RCC 7860 (cell line): ENCODE measurements around the gene KYNU.

Experiments used
- DNase-seq: peaks from one replicate; pipeline ENCODE4 v3.0.0-alpha.2; 2015; ENCODE audit warnings: low spot score
- FAIRE-seq: peaks from 2 replicates; lab custom pipeline; 2012; peaks lifted over from hg19 to GRCh38; lab: Jason Lieb, UNC

KYNU gene

DNA sequence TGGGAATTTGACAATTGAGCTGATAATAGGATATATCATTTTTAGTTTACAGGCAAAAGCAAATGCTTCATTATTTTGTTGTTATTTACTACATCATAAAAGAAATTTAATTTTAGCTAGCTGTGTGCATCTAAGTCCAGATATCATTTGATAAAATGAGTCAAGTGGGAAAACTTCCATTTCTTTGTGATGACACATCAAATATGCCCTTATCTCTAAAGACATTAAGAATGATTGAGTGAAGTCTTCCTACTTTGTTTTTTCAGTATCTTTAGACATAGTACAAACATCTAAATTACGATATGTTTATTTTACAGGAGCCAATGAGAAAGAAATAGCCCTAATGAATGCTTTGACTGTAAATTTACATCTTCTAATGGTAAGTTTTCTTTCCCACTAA is 77.0 kb downstream of the KYNU start:
- DNase-seq (no peak), FAIRE-seq (no peak)

DNA sequence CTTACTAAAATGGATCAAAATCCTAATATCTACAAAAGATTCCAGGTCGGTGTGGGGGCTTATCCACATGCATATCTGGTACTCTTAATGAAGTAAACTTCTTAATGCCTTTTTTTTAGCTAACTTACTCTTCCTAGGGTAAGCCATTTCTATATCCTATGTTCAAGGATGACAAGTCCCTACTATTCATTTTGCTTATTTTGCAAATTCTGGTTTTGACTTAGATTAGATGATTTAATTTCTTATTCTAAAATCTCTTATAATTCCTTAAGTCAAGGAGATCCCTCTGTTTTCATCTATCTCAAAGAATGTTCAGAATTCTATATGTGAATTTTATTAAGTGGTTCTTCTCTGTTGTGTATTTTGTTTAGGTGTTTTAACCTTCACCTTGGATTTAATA is 79.7 kb downstream of the KYNU start:
- DNase-seq (no peak), FAIRE-seq (no peak)

DNA sequence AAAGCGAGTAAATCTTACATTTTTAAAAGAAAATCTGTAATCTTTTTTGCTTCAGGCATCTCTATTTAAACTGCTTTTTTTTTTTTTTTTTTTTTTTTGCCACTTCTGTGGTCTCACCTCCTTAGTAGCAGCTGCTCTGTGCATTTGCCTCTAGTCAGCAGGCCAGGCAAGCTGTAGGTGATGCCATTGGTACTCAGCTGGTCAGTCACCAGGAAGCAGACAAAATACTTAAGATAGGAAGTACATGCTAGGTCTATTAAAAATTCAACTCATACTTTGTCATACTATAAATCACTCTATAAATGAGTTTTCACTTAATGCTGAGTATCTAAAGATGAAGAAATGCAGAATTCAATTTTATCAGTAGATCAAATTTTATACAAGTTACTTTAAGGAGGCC is 83.7 kb downstream of the KYNU start:
- no peak for DNase-seq
- FAIRE-seq: no peak

DNA sequence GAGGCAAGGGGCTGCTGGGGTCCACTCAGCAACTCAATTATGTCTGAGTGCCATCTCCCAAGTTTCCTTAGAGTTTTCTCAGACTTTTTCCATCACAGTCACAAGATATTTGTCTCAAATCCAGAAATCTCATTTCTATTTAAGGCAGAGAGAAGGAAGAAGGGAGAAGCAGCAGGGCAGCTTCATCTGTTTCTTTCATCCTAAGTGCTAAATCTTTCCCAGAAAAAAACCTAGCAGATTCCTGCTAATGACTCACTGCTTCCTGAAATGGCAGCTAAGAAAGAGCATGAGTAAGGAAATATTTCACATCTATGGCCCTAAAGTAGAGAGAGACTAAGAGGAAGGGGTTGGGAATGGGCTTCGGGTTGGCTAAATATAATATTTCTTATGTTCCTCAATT is 88.0 kb downstream of the KYNU start:
- no peak for FAIRE-seq
- DNase-seq: no peak

DNA sequence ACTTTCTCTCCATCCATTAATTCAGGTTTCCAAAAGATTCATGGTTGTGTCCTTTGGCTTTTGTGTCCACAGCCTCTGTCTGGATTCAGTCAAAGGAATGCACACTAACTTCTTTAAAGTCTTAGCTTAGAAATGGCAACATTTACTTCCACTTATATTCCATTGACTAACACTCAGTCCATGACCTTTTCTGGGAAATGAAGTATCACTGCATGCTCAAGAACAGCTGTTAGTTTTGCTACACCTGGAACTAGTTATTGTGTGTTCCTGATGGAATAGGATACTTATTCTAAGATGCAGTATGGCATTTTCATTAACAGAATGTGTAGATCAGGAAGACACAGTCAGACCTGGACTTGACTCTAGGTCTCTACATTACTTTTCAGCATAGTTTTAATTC is 88.8 kb downstream of the KYNU start:
- DNase-seq (no peak), FAIRE-seq (no peak)

DNA sequence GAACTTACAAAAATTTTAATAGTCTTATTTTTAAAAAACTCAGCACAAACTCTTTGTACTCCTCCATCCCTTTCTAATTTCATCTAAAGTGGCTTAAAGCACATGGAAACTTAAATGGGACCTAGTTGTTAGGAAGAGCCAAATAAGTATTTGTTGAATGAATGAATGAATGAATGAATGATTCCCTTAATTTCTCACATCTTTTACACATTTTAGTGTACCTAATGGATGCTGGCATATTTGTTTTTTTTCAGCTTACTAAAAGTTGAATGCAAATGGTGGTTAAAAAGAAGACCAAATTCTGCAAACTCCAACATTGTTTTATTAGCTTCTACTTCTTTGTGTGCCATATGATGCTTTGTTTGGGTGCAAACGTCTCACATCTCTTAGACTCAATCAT is 89.6 kb downstream of the KYNU start:
- no peak for FAIRE-seq
- DNase-seq: no peak

DNA sequence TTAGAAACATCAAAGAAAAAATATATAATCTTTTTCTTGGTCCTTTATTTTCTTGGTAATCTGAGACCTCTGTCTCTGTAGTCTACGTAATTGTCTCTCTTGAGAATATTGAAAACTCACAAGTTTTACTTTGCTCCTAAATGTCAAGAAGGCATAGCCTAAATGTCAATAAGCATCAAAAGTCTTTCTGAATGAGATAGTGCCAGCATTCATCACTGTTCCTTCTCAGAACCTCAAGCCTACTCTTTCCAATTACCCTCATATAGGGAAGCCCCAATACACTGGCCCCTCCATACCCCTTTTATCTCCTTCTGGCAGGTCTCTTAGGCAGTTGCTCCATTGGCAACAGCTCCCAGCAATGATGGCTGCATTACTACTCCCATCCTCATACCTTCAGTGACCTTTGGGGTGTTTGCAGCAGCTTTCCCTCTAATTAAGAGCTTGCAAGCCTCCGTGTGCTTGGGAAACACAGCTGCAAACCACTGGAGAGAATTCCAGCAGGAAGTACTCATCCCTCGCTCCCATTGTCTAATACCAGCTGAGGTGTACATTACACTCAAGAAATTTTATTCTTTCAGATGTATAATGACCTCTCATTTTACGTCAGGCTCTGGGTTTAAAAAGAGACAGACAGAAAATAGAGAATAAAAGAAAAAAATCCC is 95.8 kb downstream of the KYNU start:
- FAIRE-seq (no peak), DNase-seq (no peak)

DNA sequence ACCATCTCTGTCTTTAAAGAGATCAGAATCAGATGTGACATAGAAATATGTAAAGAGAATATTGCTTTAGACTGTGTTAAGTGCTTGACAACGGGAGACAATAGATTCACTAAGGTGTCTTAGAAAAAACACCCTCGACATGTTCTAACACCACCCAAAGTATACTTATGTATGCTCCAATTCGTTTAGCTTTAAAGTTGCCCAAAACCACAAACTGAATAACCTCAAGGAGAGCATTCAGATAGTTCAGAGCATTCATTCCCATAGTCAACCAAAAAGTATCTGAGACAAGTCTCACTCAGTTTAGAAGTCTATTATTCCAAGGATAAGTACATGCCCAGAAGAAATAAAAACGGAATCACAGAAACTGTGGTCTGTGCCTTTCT is 96.4 kb downstream of the KYNU start:
- no peak for FAIRE-seq
- DNase-seq: no peak

DNA sequence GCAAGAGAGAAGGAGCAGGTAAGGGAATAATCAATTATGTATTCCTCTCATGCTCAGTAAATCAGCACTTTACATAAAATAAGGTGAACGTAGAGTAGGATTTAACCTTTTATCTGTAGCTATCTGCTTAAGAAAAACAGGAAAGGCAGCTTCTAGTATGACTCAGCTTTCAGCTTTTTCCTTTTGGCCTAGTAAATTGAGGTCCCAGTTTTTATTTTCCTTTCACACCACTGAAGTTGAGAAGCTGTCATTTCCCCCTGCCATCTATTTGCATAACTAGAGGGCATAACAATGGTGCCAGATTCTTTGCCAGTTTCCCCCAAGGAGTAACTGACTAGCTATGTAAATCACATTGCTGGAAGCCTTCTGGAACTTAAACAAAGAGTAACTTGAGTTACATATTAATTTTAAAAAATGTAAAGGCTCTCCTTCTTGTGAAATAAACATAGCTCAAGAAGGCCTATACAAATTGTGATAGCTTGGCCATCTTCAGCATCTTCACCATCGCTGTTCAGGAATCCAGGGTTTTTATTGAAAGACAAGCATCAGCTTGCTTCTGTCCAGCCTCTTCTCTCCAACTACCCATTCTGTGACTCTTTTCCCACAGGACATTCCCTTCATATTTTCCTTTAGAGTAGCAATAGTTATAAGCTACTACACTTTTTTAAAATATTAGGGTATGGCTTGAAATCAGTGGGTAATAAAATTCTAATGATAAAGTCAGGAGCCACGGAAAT is 97.0 kb downstream of the KYNU start:
- FAIRE-seq: no peak
- DNase-seq: no peak

DNA sequence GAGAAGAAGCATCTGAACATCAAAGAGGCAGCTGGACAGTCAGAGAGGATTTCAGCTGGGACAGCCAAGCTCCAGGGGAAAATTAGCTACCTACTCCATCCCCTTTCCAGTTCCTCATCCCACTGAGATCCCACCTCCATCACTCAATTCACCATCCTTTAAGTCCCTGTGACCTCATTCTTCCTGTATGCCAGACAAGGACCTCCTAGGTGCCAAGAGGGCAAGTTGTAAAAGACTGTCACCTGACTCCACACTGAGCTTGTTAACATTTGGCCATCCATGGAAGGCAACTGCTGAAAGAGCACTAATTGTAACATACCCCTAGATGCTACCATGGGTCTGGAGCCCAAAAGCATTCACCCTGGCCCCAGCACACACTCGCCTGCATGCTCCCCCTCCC is 97.8 kb downstream of the KYNU start:
- DNase-seq: no peak
- no peak for FAIRE-seq

DNA sequence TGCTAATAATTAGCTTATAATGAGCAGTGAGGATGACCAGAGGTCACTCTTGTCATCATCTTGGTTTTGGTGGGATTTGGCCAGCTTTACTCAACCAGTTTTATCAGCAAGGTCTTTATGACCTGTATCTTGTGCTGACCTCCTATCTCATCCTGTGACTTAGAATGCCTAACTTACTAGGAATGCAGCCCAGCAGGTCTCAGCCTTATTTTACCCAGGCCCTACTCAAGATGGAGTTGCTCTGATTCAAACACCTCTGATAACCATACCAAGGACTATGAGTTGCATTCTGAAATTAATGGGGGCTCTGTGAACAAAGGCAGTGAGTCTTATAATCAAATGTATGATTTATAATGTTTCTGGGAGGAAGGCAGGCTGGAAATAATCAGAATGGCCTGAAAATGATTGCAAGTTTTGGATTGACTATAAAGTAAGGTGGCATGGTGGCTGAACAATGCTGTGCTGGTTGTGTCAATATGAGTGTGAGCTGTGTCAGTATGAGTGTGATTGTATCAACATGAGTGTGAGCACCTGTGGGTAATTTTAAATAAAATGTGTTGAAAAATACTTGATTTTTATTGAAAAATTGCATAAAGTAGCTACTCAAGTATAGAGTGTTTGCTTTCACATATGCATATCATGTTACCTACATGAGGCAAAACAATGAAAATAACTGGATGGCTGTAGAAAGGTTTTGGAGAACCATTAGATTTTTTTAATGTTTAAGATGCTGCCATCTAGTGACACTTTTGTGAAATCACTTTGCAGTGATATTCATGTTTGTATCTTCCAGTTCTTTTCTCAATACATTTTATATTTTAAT is 103.0 kb downstream of the KYNU start:
- FAIRE-seq: peak; percentile 78
- peak; percentile 14 for DNase-seq

DNA sequence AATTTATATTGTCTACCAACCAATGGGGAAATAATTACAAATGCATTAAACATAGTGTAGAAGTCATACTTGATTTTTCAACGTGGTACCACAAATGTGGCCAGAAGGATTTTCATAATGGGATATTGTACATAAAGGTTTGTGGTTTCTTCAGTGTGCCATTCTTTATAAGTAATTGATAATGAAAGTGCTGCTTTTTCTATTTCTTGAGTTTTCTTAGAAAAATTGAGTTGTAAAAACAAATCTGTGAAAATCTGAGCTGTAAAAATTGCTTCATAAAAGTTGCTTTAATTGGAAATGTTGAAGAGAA is 103.6 kb downstream of the KYNU start:
- no peak for FAIRE-seq
- DNase-seq: no peak

DNA sequence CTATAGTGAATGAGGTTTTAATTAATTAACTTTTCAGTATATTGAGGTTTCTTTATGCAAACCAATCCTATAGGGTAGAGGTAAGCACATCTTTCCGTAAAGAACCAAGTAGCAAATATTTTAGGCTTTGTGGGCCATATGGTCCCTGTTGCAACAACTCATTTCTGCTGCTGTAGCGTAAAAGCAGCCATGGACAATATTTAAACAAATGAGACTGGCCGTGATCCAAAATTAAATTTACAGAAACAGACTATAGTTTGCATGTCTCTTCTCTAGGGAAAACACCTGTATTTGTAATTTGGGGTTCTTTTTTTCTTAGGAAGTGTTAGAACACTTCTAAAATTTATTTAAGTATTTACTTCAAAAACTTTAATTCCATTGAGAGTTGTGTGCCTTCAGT is 104.3 kb downstream of the KYNU start:
- DNase-seq (no peak), FAIRE-seq (no peak)

DNA sequence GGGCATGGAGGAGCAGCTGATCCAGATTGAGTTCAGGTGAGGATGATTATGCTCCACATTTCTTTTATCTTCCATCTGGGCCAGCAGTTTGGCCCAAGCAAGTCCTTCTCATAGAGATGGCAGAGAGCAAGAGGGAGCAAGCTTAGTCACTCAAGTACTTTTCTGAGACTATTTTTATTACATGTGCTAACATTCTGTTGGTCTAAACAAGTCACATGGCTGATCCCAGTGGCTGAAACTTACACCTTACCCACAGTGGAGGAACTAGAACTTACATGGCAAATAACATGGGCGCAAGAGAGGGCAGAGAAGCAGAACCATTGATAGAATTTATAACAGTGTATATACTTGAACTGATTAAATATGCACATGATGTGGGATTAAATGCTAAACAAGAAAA is 105.7 kb downstream of the KYNU start:
- FAIRE-seq (no peak), DNase-seq (no peak)

DNA sequence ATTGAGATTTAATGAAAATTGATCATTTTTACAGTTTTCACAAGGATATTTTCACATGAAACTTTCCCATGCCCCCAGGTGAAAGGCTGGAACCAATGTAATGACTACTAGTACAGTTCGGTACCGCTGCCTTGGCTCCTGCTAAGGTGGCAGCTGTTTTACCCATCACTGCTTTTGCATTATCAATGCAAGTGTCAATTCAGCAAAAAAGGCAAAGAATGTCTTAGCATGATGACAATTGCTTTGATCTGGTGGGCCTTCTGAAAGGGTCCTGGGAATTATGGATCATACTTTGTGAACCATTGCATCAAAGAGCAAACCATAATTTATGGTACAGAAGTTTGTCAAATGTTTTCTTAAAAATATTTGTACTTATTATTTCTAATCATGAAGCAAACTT is 107.2 kb downstream of the KYNU start:
- FAIRE-seq (no peak), DNase-seq (no peak)

DNA sequence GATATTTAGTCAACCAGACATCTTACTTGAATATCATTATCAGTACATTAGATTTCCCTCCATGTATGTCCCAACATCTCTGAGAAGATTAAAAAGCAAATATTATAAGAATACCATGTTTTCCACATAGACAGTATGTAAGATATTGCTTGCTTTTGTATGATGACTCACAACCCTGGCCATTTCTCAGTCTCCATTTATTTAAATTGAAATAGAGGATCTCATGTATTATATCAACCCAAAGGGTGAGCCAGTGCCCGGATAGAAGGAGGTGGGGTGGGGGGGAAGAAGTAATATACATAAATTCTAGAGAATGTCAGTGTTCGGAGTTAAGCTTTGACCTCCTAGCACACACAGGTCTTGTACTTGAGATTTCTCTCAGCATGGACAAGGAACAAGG is 109.6 kb downstream of the KYNU start:
- FAIRE-seq: no peak

DNA sequence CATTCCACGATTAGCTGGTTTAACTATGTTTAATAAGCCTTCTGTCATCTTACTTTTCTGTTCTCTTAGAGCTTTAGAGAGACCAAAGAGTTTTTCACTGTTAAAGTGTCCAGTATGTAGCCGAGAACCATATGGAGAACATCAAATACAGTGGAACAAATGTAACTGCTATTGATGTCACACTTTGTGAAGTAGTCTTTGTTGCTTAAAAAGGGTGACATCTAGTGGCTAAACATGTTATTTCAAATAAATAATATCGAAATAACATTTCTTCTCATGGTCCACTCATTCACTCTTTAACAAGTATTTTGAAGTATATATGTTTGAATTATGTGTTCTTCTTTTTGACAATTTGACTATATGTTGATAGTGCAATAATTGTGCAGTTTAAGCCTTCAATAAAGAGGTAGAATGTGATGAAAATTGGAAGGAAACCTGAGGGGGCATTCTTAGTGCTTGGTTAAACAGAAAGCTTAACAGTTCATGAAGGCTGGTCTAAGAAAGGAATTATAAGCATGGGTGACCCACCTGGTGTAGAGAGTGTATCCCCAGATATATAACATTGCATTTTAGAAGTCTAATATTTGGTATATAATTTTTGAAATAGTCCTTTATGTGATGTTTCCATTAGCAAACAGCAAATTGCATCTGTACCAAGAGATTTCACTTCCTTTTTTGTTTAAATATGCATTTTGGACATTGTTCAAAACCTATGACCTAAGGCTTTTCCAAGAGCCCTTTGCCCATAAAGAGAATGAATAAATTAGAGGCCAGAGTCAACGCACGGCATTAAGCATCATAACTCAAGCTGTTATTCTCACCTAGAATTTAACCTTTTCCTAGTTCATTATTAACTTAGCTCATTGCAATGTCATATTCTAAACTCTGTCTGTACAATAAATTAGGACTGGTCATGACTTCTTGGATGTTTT is 112.1 kb downstream of the KYNU start:
- DNase-seq: peak; percentile 24

More for the DNA sequence above, 109.6 kb downstream of the KYNU start:
- no peak for DNase-seq

DNA sequence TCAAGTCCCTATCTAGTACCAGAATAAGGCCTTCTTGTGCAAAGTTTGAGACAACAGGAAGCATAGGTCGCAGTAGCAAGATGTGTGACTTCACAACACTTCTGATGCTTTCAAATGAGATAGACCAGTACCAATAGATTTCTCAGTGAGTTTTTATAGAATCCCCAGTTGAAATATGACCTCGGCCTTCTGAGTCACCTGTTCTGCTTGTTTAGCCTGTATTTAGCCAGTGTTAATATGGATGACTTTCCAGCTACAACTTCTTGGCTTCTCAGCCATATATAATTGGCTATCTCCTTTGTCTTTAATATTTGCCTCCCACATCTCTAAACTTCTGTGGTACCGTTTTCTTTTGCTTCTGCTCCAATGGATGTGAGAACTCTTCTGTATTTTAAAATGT is 113.8 kb downstream of the KYNU start:
- FAIRE-seq (no peak), DNase-seq (no peak)

More for the DNA sequence above, 112.1 kb downstream of the KYNU start:
- peak; percentile 75 for FAIRE-seq

DNA sequence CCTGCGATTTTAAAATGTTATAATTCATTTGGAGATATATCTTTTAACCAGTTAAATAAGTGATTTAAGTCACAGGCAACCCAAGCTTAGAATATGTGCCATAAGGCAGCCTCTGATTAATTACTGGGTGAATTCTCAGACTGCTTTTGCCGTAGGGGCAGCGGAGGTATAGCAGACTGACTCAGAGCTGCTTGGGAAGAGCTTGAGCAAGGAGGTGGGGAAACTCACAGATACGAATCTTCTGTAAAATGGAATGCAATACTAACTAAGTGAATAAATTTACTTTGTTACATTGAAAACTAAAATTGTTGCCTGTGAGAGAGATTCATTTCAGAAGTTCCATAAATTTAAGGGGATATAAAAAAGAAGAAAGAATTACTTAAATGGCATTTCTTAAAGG is 115.4 kb downstream of the KYNU start:
- DNase-seq: no peak
- FAIRE-seq: no peak

DNA sequence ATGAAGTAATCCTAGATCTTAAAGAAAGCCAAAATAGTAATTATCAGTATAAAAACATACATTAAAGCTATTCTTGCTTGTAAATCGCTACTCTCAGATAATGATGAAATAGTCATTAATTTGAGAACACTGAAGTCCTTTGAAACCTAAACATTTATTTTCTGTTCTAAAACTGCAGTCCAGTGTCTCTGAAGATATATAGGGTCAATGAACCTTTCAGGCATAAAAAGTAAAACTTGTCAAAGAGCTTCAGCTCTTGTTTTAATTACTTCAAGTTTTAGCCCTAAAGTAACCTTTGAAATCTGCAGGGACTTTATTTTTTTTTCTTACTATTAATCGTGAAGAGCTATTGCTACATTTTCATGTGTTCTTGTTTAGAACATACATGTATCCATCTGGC is 116.3 kb downstream of the KYNU start:
- FAIRE-seq: no peak

DNA sequence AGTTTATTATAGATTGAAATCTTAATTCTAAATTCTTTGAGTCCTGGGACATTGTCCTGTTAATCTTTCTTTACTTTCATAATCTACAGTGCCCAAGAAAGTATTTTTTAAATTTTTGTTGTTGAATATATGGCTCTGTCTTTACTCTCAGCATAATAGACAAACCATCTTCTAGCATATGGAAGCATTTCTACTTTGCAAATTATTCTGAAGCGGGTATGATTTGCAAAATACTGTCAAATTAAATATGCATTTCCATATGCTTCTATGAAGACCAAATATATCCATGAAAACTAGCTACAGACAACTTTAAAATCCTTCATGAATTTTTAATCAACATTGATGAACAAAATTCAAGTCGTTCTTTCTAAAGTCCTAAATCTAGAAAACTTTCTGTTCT is 117.2 kb downstream of the KYNU start:
- FAIRE-seq (no peak), DNase-seq (no peak)

More for the DNA sequence above, 116.3 kb downstream of the KYNU start:
- DNase-seq: no peak
